ENCODE measurements around the gene RIT2.
"Not testable (repeated sequence)": the region's sequence is repeated elsewhere in the genome, so short reads cannot be mapped to it uniquely, and the experiment has no call there.

Gene RIT2

DNA sequence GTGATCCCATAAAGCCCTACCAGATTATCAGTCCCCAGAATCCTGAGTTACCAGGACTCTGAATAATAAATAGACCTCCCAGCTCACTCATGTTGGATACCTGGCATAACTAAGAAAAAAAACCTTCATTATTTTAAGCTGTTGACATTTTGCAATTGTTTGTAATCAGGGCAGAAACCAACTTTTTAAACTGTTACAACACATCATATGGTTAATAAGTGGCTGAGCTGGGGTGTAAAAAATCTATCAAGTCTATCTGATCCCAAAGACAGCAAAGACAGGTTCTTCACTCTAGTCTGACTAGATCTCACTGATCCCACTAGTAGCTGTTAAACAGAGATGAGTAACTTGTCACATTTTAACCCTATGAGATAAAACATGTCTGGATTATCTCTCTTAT, 370.3 kb downstream of the RIT2 start:
- DNase-seq = no peak

DNA sequence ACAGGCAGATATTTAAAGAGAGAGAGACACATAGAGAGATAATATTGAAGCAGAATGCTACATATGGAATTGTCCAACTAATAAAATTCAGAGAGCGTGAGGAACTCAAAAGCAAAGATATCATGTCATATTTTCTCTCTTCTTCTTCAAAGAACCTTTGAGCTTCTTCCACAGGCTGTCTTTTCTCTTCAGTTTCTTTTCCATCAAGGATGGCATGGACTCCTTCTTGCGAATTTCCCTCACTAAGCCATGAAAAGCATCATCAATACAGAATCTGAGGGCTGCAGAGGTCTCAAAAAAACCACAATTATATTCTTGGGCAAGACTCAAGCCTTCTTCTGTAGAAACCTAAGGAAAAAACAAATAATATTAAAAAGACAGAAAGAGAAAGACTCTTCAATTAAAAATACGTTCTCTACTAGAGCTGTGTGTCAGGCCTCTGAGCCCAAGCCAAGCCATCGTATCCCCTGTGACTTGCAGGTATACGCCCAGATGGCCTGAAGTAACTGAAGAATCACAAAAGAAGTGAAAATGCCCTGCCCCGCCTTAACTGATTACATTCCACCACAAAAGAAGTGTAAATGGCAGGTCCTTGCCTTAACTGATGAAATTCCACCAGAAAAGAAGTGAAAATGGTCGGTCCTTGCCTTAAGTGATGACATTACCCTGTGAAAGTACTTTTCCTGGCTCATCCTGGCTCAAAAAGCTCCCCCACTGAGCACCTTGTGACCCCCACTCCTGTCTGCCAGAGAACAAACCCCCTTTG, 371.9 kb downstream of the RIT2 start:
- no peak for DNase-seq

DNA sequence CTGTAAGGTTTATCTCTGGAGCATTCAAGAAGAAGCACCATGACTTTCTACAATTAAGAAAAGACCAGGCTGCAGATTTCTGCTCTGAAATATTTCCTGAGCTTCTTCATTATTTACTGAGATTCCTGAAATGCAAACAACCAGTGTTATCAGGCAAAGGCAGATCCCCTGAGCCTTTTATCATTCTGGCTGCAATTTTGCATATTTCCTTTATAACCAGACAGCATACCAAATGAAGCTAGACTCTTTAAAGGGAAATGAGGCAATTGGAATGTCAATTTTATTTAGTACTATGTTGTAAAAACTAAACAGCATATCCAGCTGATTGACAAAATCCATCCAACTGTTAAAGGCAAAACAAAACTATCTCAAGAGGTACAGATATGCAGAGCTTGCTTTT, 372.5 kb downstream of the RIT2 start:
- DNase-seq = no peak

DNA sequence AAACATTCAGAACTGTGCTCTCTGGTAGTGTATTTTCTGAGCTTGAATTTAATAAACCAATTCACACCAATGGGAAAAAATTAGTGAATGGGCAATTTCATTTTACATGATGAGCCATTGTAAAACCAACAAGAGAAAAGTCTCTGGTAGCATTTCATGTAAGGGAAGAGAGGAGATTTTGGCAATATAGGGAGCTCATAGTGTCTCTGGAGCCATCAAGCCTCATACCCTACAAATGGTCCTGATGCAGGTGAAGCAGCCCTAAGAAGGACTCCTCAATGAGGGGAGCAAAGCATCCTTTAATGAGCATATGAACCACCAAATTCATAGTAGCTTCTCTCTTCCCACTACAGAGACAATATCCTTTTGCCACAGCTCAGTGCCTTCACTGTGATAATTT, 373.0 kb downstream of the RIT2 start:
- DNase-seq = no peak

DNA sequence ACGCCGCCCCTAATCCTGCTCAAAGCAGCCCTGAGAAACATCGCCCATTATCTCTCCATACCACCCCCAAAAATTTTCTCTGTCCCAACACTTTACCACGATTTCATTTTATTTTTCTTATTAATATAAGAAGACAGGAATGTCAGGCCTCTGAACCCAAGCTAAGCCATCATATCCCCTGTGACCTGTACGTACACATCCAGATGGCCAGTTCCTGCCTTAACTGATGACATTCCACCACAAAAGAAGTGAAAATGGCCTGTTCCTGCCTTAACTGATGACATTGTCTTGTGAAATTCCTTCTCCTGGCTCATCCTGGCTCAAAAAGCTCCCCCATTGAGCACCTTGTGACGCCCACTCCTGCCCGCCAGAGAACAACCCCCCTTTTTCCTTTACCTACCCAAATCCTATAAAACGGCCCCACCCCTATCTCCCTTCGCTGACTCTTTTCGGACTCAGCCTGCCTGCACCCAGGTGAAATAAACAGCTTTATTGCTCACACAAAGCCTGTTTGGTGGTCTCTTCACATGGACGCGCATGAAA, 373.6 kb downstream of the RIT2 start:
- not testable (repeated sequence) for DNase-seq

DNA sequence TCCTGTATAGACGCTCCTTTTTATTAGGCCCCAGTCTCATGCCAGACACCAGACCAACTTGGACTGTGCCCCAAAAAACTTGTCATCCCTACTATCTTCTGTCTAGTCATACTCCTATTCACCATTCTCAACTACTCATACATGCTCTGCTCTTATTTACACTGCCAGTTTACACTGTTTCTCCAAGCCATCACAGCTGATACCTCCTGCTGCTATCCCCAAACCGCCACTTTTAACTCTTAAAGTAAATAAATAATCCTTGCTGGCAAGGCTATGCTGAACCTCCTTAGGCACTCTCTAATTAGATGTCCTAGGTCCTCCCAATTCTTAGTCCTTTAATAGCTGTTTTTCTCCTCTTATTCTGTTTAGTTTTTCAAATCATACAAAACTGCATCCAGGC, 374.2 kb downstream of the RIT2 start:
- DNase-seq = not testable (repeated sequence)

DNA sequence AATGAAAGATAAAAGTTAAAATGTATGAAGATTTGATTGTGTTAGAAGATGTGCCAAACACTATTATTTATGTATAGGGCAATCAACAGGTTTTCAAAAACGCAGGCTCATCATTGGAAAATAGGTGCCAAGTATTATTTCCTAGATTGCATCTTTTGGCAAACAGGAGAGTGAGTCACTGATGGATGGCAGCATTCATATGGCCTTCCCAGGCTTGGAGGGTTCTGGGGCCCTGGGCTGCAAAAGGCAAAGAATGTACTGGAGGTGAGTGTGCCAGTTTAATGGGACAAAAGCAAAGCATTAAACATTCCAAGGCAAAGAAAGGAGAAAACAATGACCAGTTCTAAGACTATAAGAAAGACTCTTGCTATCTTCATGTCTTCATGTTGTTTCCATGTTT, 379.4 kb downstream of the RIT2 start:
- DNase-seq = no peak

DNA sequence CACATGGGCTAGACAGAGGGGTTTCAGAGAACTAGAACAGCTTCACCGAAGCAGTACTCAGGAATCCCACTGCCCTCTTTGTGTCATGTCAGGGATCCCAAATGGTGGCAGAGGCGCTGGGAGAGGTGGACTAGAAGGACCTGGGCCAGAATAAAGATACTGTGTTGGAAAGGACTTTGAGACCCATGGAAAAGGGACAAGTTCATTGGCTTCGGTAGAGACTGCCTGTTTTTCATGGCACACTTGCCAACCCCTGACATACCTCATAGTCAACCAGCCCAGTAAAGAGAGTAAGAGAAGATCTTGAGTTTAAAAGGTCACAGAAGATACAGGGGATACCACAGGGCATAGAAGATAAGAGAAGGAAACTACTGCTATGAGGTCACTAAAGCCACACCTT, 381.0 kb downstream of the RIT2 start:
- DNase-seq = no peak

DNA sequence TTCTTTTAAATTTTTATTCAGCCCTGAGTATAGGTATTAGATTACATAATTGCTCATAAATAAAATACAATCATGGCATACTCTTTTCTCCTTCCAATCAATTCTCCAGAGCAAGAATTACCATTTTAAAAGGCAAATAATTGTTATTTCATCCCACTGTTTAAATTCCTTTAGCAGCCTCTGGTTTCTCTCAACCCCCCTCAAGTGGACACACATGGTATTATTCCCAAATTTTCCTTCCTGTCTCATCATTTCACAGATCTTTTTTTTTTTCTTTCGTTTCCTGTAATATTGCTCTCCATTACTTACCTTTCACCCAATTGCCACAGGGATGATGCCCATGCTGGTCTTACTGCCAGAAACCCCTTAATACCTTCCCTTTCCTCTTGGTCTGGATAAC, 385.2 kb downstream of the RIT2 start:
- DNase-seq = no peak

DNA sequence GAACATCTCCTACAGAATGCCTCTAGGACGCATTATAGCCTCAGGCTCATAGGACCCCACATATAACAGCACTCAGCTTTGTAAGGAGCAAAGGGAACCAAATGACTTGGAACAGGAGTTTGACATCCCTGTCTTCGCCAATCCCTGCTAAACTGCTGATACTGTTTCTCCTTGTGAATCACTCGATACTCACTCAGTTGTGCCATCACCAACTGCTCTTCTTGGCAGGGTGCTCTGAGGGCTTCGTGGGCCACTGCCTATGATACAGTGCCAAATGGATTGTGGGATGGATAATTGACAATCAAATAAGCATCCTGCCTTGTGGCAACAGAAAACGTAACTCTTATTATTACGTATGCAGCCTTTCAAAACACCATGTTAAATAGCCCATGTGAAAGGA, 396.3 kb downstream of the RIT2 start:
- no peak for DNase-seq

DNA sequence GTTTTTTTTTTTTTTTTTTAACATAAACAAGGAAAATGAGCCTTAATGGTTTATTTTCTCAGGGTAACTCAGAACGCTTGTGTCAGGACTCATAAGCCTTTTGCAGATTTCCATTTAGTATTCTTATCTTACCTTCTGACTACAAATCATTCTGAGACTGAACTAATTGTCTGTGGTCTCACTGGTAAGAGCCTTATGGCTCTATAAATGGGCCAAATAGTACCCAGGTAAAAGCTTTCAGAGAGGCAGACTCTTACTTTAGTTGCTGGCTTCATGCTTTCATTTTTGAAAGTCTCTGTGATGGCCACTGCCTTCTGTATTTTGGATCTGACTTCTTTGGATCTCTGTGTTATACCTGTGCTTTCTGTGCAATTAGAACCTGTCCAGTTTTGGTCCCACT, 403.4 kb downstream of the RIT2 start:
- DNase-seq = no peak

DNA sequence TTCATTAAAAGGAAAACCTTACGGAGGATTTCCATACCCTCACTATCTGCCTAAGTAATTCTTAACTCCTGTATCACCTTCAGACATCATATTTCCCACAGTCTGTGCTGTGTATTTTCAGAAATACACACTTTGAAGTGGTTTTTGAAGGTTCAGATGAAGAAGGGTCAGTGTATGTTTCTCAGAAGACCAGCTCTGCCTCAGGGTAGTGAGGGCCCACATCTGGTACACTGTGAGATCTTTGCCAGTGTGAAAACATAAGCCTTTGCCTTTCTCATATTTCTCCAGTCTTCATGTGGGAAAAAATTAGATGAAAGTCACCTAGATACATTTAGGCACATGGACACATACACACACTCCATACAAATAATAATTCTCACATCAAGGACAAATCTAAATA, 408.4 kb downstream of the RIT2 start:
- no peak for DNase-seq

DNA sequence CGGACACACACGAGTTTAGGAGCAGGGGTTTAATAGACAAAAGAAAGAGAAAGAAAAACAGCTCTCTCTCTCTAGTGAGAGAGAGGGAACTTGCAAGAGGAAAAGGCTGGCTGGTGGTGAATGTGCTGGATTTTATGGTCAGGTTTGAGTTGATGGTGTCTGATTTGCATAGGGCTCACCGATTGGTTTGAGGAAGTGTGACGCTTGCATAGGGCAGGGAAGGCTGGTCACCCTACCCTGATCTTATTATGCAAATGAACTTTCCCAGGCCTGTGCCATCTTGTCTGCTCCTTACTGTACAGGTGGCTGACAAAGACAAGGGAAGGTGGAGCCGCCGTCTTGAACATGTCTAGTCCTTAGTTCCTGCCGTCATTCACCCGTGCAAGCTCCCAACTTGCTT, 408.9 kb downstream of the RIT2 start:
- DNase-seq = no peak

DNA sequence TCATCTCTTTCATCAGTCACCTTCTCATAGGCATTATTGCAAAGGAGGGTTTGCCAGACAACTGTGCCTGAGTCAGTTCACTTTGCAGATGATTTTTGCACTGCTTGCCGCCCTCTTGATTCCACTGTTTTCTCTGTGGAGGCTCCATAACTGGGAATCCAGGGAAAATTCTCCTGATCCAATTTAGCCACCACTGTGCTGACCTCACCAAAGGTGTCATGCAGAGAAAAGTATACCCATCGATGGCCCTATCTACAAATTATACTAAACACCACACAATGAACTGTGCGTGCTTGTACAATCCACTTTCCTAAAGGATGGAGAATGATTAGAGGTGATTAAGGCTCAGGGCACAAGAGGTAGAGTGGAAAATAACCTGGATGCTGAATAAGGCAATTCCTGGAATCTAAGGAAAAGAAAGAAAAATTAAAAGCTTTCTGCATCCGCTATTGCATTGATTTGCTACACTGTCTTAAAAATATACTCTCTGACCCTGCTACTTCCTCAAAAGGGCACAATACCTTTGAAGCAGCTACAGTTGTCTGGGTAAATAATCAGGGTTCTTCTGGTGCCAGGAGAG, 409.4 kb downstream of the RIT2 start:
- no peak for DNase-seq
